ENCODE measurements around the gene SH3BP4. TPM values are rescaled to one million over a fixed set of nuclear protein-coding genes. Genes with fewer than 3 reads are reported as not detected.

The SH3BP4 gene
- polyA plus RNA-seq, 1 donor: 27.7 TPM

- no peak for DNase-seq
- no peak overlapping the region for H3K4me3 ChIP-seq (ENCODE audit: low read length)
- H3K4me1 ChIP-seq (ENCODE audit: control insufficient read depth, insufficient read depth, low read length): no peaks in the 10 kb centered on the region
- H3K9me3 ChIP-seq (ENCODE audit: control insufficient read depth, low read depth, low read length): peaks cover 2% of the 10 kb centered on the region
- H3K27ac ChIP-seq (ENCODE audit: low read length): no peak overlapping the region
- H3K27me3 ChIP-seq (ENCODE audit: control insufficient read depth, insufficient read depth, low read length): no peaks in the 10 kb centered on the region
- WGBS (ENCODE audit: insufficient coverage, low lambda C conversion rate): no CpG with 5 or more reads among the region's 7 CpGs
- no peaks in the 10 kb centered on the region for H3K36me3 ChIP-seq (ENCODE audit: control insufficient read depth, insufficient read depth, low read length)
Observed at GRCh38 chr2:234940527-234940926, 11.3 kb upstream of the SH3BP4 start.

GRCh38 chr2:234945339-234945873, 6.4 kb upstream of the SH3BP4 start:
- DNase-seq: no peak
- 95% methylated on average over 4 of the region's 14 CpGs for WGBS (ENCODE audit: insufficient coverage, low lambda C conversion rate)
- Histone ChIP-seq H3K36me3 (ENCODE audit: control insufficient read depth, insufficient read depth, low read length) (no peaks in the 10 kb centered on the region), H3K27ac (ENCODE audit: low read length) (no peak overlapping the region), H3K4me1 (ENCODE audit: control insufficient read depth, insufficient read depth, low read length) (no peaks in the 10 kb centered on the region), H3K27me3 (ENCODE audit: control insufficient read depth, insufficient read depth, low read length) (no peaks in the 10 kb centered on the region), H3K4me3 (ENCODE audit: low read length) (no peak overlapping the region), H3K9me3 (ENCODE audit: control insufficient read depth, low read depth, low read length) (peaks cover 2% of the 10 kb centered on the region)

GRCh38 chr2:234947556-234947955, 4.3 kb upstream of the SH3BP4 start:
- H3K27ac ChIP-seq (ENCODE audit: low read length): no peak overlapping the region
- peaks cover 2% of the 10 kb centered on the region for H3K9me3 ChIP-seq (ENCODE audit: control insufficient read depth, low read depth, low read length)
- peaks cover 4% of the 10 kb centered on the region for H3K27me3 ChIP-seq (ENCODE audit: control insufficient read depth, insufficient read depth, low read length)
- H3K4me1 ChIP-seq (ENCODE audit: control insufficient read depth, insufficient read depth, low read length): peaks cover 7% of the 10 kb centered on the region
- no peak for DNase-seq
- H3K36me3 ChIP-seq (ENCODE audit: control insufficient read depth, insufficient read depth, low read length): no peaks in the 10 kb centered on the region
- H3K4me3 ChIP-seq (ENCODE audit: low read length): no peak overlapping the region
- WGBS (ENCODE audit: insufficient coverage, low lambda C conversion rate): no CpG with 5 or more reads among the region's 3 CpGs

- Histone ChIP-seq H3K27ac (ENCODE audit: low read length) (no peak overlapping the region), H3K4me3 (ENCODE audit: low read length) (no peak overlapping the region), H3K27me3 (ENCODE audit: control insufficient read depth, insufficient read depth, low read length) (peaks cover 4% of the 10 kb centered on the region), H3K4me1 (ENCODE audit: control insufficient read depth, insufficient read depth, low read length) (peaks cover 21% of the 10 kb centered on the region), H3K36me3 (ENCODE audit: control insufficient read depth, insufficient read depth, low read length) (no peaks in the 10 kb centered on the region), H3K9me3 (ENCODE audit: control insufficient read depth, low read depth, low read length) (no peaks in the 10 kb centered on the region)
- no peak for DNase-seq
- WGBS (ENCODE audit: insufficient coverage, low lambda C conversion rate): no CpG with 5 or more reads among the region's 6 CpGs
Observed at GRCh38 chr2:234949762-234950434, 1.9 kb upstream of the SH3BP4 start.

GRCh38 chr2:234950435-234950729, 1.4 kb upstream of the SH3BP4 start:
- H3K27ac ChIP-seq (ENCODE audit: low read length): no peak overlapping the region
- H3K4me1 ChIP-seq (ENCODE audit: control insufficient read depth, insufficient read depth, low read length): peaks cover 26% of the 10 kb centered on the region
- peaks cover 4% of the 10 kb centered on the region for H3K27me3 ChIP-seq (ENCODE audit: control insufficient read depth, insufficient read depth, low read length)
- H3K4me3 ChIP-seq (ENCODE audit: low read length): peak overlapping the region; percentile 64
- H3K9me3 ChIP-seq (ENCODE audit: control insufficient read depth, low read depth, low read length): no peaks in the 10 kb centered on the region
- H3K36me3 ChIP-seq (ENCODE audit: control insufficient read depth, insufficient read depth, low read length): no peaks in the 10 kb centered on the region
- DNase-seq: no peak
- 100% methylated on average over 2 of the region's 7 CpGs for WGBS (ENCODE audit: insufficient coverage, low lambda C conversion rate)

GRCh38 chr2:234950730-234951663, 820 bp upstream of the SH3BP4 start:
- peak in 1 of 2 donors; percentile 54 for DNase-seq
- peak overlapping the region; percentile 64 for H3K4me3 ChIP-seq (ENCODE audit: low read length)
- no peaks in the 10 kb centered on the region for H3K9me3 ChIP-seq (ENCODE audit: control insufficient read depth, low read depth, low read length)
- H3K27me3 ChIP-seq (ENCODE audit: control insufficient read depth, insufficient read depth, low read length): peaks cover 4% of the 10 kb centered on the region
- 20% methylated on average over 1 of the region's 59 CpGs for WGBS (ENCODE audit: insufficient coverage, low lambda C conversion rate)
- H3K4me1 ChIP-seq (ENCODE audit: control insufficient read depth, insufficient read depth, low read length): peaks cover 31% of the 10 kb centered on the region
- H3K36me3 ChIP-seq (ENCODE audit: control insufficient read depth, insufficient read depth, low read length): no peaks in the 10 kb centered on the region
- peak overlapping the region; percentile 19 for H3K27ac ChIP-seq (ENCODE audit: low read length)

GRCh38 chr2:234952270-234953115, 676 bp downstream of the SH3BP4 start:
- H3K4me3 ChIP-seq (ENCODE audit: low read length): peak overlapping the region; percentile 83
- H3K27ac ChIP-seq (ENCODE audit: low read length): peak overlapping the region; percentile 68
- H3K36me3 ChIP-seq (ENCODE audit: control insufficient read depth, insufficient read depth, low read length): no peaks in the 10 kb centered on the region
- peaks cover 39% of the 10 kb centered on the region for H3K4me1 ChIP-seq (ENCODE audit: control insufficient read depth, insufficient read depth, low read length)
- H3K9me3 ChIP-seq (ENCODE audit: control insufficient read depth, low read depth, low read length): no peaks in the 10 kb centered on the region
- H3K27me3 ChIP-seq (ENCODE audit: control insufficient read depth, insufficient read depth, low read length): peaks cover 4% of the 10 kb centered on the region
- DNase-seq: peak in 1 of 2 donors; percentile 54
- 10% methylated on average over 2 of the region's 102 CpGs for WGBS (ENCODE audit: insufficient coverage, low lambda C conversion rate)

GRCh38 chr2:234953116-234954031, 1.6 kb downstream of the SH3BP4 start:
- no peaks in the 10 kb centered on the region for H3K9me3 ChIP-seq (ENCODE audit: control insufficient read depth, low read depth, low read length)
- peaks cover 39% of the 10 kb centered on the region for H3K4me1 ChIP-seq (ENCODE audit: control insufficient read depth, insufficient read depth, low read length)
- peak overlapping the region; percentile 83 for H3K4me3 ChIP-seq (ENCODE audit: low read length)
- peak overlapping the region; percentile 68 for H3K27ac ChIP-seq (ENCODE audit: low read length)
- H3K36me3 ChIP-seq (ENCODE audit: control insufficient read depth, insufficient read depth, low read length): no peaks in the 10 kb centered on the region
- no CpG with 5 or more reads among the region's 20 CpGs for WGBS (ENCODE audit: insufficient coverage, low lambda C conversion rate)
- peak in 1 of 2 donors; percentile 38 for DNase-seq
- H3K27me3 ChIP-seq (ENCODE audit: control insufficient read depth, insufficient read depth, low read length): peaks cover 4% of the 10 kb centered on the region

GRCh38 chr2:234954551-234954992, 2.8 kb downstream of the SH3BP4 start:
- Histone ChIP-seq H3K4me3 (ENCODE audit: low read length) (peak overlapping the region; percentile 83), H3K9me3 (ENCODE audit: control insufficient read depth, low read depth, low read length) (no peaks in the 10 kb centered on the region), H3K36me3 (ENCODE audit: control insufficient read depth, insufficient read depth, low read length) (no peaks in the 10 kb centered on the region), H3K27me3 (ENCODE audit: control insufficient read depth, insufficient read depth, low read length) (peaks cover 4% of the 10 kb centered on the region), H3K27ac (ENCODE audit: low read length) (peak overlapping the region; percentile 68), H3K4me1 (ENCODE audit: control insufficient read depth, insufficient read depth, low read length) (peaks cover 39% of the 10 kb centered on the region)
- DNase-seq: peak in 1 of 2 donors; percentile 39
- WGBS (ENCODE audit: insufficient coverage, low lambda C conversion rate): 20% methylated on average over 1 of the region's 8 CpGs
